GM12801 (cell line): ENCODE measurements around the gene RTKN2.

Experiments
- CTCF ChIP-seq: IDR thresholded peaks from one replicate; pipeline ENCODE4 v1.5.1; 2011; ENCODE audit warnings: control low read depth; ENCODE audit not compliant: insufficient read length; ENCODE audit errors: extremely low read depth

The RTKN2 gene

DNA sequence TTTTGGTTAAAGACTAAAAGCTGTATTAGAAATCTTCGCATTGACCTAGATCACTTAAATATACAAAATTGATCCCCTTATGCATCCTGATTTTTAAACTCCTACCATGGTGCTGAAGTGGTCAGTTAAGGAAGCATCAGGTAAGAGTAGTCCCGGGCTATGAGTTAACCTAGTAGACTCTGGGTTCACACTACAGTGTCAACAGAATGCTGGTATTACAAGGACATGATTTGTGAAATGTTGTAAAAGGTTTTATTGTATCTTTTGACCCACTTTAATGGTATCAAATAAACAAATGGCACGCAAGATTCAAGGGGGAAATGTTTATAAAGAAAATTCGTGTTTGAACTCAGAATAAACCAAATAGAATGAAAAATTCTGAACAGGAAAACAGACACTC lies 36.8 kb downstream of the RTKN2 start:
- TF ChIP-seq CTCF: no peak

- no peak for TF ChIP-seq CTCF
These were observed 37.3 kb downstream of the RTKN2 start for GRCh38 chr10:62231371-62231770.

DNA sequence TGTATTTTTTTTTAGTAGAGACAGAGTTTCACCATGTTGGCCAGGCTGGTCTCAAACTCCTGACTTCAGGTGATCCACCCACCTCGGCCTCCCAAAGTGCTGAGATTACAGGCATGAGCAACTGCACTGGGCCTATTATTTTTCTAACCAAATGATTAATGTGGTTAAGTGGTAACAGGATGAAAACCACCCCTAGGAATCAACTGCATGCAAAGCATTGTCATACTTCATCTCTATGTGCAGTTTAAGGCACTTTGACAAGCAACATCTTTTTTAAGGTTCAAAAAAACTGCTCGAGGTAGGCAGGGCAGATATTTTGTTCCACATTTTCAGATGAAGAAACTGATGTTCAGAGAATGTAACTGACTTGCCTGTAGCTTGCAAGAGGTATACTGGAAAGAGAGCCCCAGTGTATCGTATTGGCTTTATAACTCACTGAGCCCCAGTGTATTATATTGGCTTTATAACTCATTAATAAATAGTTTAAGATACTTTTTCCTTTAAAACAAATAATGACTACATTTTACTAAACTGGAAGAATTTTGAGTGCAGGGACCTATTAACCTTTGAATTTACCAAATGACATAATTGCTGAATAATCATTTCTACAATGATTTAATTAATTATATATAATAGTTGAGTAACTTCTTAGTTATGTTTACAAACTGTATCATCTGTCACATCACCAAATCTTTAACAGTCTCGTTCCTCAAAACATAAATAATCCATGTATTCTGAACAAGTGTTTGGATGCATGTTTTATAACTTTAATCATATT lies 38.1 kb downstream of the RTKN2 start:
- TF ChIP-seq CTCF: no peak

GRCh38 chr10:62225362-62225761 lies 43.3 kb downstream of the RTKN2 start:
- no peak for TF ChIP-seq CTCF

- TF ChIP-seq CTCF: no peak
These were observed 44.0 kb downstream of the RTKN2 start for GRCh38 chr10:62224606-62225005.

DNA sequence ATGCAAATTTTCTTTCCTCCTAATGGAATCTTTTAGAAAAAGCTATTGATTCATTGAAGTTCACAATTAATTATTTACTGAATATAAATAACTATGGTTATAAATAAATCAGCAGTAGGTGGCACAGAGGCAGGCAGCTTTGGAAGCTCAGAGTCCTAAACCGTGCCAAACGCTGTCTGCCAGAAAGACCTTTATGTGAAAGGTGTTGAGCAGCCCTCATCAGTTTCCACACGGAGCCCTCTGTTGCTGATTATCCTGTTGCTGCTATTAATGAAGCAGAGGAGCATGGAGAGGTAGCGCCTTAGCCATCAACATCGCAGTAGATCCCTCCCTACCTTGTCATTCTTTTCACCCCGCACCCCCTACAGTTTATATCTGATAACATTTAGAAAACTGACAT lies 51.0 kb downstream of the RTKN2 start:
- TF ChIP-seq CTCF: no peak

GRCh38 chr10:62214364-62214874 lies 54.2 kb downstream of the RTKN2 start:
- TF ChIP-seq CTCF: no peak
